Neural crest cell (in vitro differentiated cells): ENCODE results near the gene CDH23. TPM values are rescaled to one million over a fixed set of nuclear protein-coding genes. Genes with fewer than 3 reads are reported as not detected.

Experiments
- DNase-seq: peaks from one replicate; pipeline ENCODE4 v3.0.0; 2021; ENCODE audit warnings: low read depth, mixed read lengths, low spot score
- H3K27ac Mint-ChIP-seq: one replicate; pipeline ENCODE4 v1.8.0; 2021; ENCODE audit warnings: mild to moderate bottlenecking, mixed read lengths; ENCODE audit not compliant: unreplicated experiment
- H3K27me3 Mint-ChIP-seq: 2 replicates; pipeline ENCODE4 v1.8.0; 2021; ENCODE audit warnings: low read depth, mild to moderate bottlenecking, mixed read lengths
- H3K36me3 Mint-ChIP-seq: 2 replicates; pipeline ENCODE4 v1.8.0; 2021; ENCODE audit warnings: low read depth, mild to moderate bottlenecking, mixed read lengths
- H3K4me1 Mint-ChIP-seq: 2 replicates; pipeline ENCODE4 v1.8.0; 2021; ENCODE audit warnings: mixed read lengths
- H3K4me3 Mint-ChIP-seq: one replicate; pipeline ENCODE4 v1.8.0; 2021; ENCODE audit warnings: mild to moderate bottlenecking, mixed read lengths
- H3K9me3 Mint-ChIP-seq: 2 replicates; pipeline ENCODE4 v1.8.0; 2021; ENCODE audit warnings: mixed read lengths
- CTCF ChIP-seq: fragments of 200-600 bp; sonication (generic); conservative IDR thresholded peaks from 2 replicates; pipeline ENCODE4 v1.5.0; 2021; ENCODE audit warnings: antibody characterized with exemption, mild to moderate bottlenecking
- total RNA-seq: library from RNA; stranded (reverse); gene quantifications from 2 replicates; pipeline ENCODE4 v1.2.1, GENCODE V29; 2021

The CDH23 gene
- total RNA-seq, 1 donor from 2014 or later: 2.6 TPM

- H3K4me1 Mint-ChIP-seq: no peaks in the 10 kb centered on the region
- no peaks in the 10 kb centered on the region for H3K27me3 Mint-ChIP-seq
- no peak for DNase-seq
- no peak overlapping the region for H3K4me3 Mint-ChIP-seq
- H3K9me3 Mint-ChIP-seq: no peaks in the 10 kb centered on the region
- H3K27ac Mint-ChIP-seq: peak overlapping the region; percentile 4
- no peak for TF ChIP-seq CTCF
- no peaks in the 10 kb centered on the region for H3K36me3 Mint-ChIP-seq
Measured at GRCh38 chr10:71736570-71736952, 339.8 kb downstream of the CDH23 start.

GRCh38 chr10:71737001-71737833, 340.5 kb downstream of the CDH23 start:
- no peaks in the 10 kb centered on the region for H3K4me1 Mint-ChIP-seq
- no peaks in the 10 kb centered on the region for H3K9me3 Mint-ChIP-seq
- no peak overlapping the region for H3K4me3 Mint-ChIP-seq
- no peak for TF ChIP-seq CTCF
- H3K27ac Mint-ChIP-seq: no peak overlapping the region
- DNase-seq: no peak
- no peaks in the 10 kb centered on the region for H3K36me3 Mint-ChIP-seq
- no peaks in the 10 kb centered on the region for H3K27me3 Mint-ChIP-seq

GRCh38 chr10:71737834-71738197, 341.1 kb downstream of the CDH23 start:
- no peak for DNase-seq
- no peak overlapping the region for H3K4me3 Mint-ChIP-seq
- H3K27ac Mint-ChIP-seq: no peak overlapping the region
- no peaks in the 10 kb centered on the region for H3K9me3 Mint-ChIP-seq
- TF ChIP-seq CTCF: no peak
- H3K27me3 Mint-ChIP-seq: no peaks in the 10 kb centered on the region
- no peaks in the 10 kb centered on the region for H3K36me3 Mint-ChIP-seq
- H3K4me1 Mint-ChIP-seq: no peaks in the 10 kb centered on the region

- DNase-seq: no peak
- no peak overlapping the region for H3K27ac Mint-ChIP-seq
- H3K9me3 Mint-ChIP-seq: no peaks in the 10 kb centered on the region
- no peaks in the 10 kb centered on the region for H3K4me1 Mint-ChIP-seq
- no peaks in the 10 kb centered on the region for H3K27me3 Mint-ChIP-seq
- H3K36me3 Mint-ChIP-seq: no peaks in the 10 kb centered on the region
- TF ChIP-seq CTCF: no peak
- H3K4me3 Mint-ChIP-seq: no peak overlapping the region
Measured at GRCh38 chr10:71739358-71739900, 342.7 kb downstream of the CDH23 start.

- no peaks in the 10 kb centered on the region for H3K27me3 Mint-ChIP-seq
- no peak for TF ChIP-seq CTCF
- no peak overlapping the region for H3K4me3 Mint-ChIP-seq
- no peak for DNase-seq
- H3K4me1 Mint-ChIP-seq: no peaks in the 10 kb centered on the region
- no peaks in the 10 kb centered on the region for H3K36me3 Mint-ChIP-seq
- H3K27ac Mint-ChIP-seq: no peak overlapping the region
- H3K9me3 Mint-ChIP-seq: no peaks in the 10 kb centered on the region
Measured at GRCh38 chr10:71740069-71740653, 343.4 kb downstream of the CDH23 start.
